GM12878 (cell line): Measurements from ENCODE around the gene CEP131. TPM values are rescaled to one million over a fixed set of nuclear protein-coding genes. Genes with fewer than 3 reads are reported as not detected.

Experiments
- ATAC-seq: fragments of 200-7000 bp; cut with Tn5 transposase; 3 replicates; pipeline ENCODE4 v1.9.1; 2020; ENCODE audit warnings: mild to moderate bottlenecking, moderate library complexity
- BruUV-seq: library from RNA; stranded (reverse); fragments of 400-500 nt; replicated peaks from 2 replicates; lab custom pipeline; 2021; lab: Mats Ljungman, UMichigan
- CTCF ChIA-PET: fragments of 300-600 bp; sonication (Branson Sonifier 250); formaldehyde crosslinking; extraction: SDS; loops from one replicate; lab custom pipeline; 2021; ENCODE audit warnings: inconsistent platforms; lab: Yijun Ruan, JAX
- POLR2A ChIA-PET: fragments of 350-600 bp; formaldehyde crosslinking; extraction: SDS; loops from one replicate; lab custom pipeline; 2021; ENCODE audit warnings: inconsistent platforms; lab: Charles Lee
- RAD21 ChIA-PET: fragments of 300-600 bp; sonication (Branson Sonifier 250); formaldehyde crosslinking; loops from one replicate; lab custom pipeline; 2023; ENCODE audit warnings: antibody characterized with exemption; ENCODE audit not compliant: unreplicated experiment; lab: Charles Lee
- SMC1A ChIA-PET: fragments of 300-600 bp; sonication (Branson Sonifier 250); formaldehyde crosslinking; loops from one replicate; lab custom pipeline; 2023; ENCODE audit not compliant: unreplicated experiment, uncharacterized antibody; lab: Charles Lee
- DNase-seq: peaks from one replicate; pipeline ENCODE4 v3.0.0-alpha.2; 2011; ENCODE audit warnings: low read depth, low spot score
- FAIRE-seq: peaks from 3 replicates; lab custom pipeline; 2011; peaks lifted over from hg19 to GRCh38; lab: Jason Lieb, UNC
- H2AFZ ChIP-seq: 2 replicates; pipeline ENCODE4 v1.6.0; 2011; ENCODE audit warnings: low read depth, low read length, control low read depth; ENCODE audit not compliant: control insufficient read depth
- H3K27ac ChIP-seq: 2 replicates; pipeline ENCODE4 v1.5.1; 2011; ENCODE audit warnings: control low read depth; ENCODE audit not compliant: control insufficient read depth, insufficient read depth
- H3K27me3 ChIP-seq, 2 experiments: replicated peaks in 1 of 2; 2 replicates each; pipeline versions ENCODE4 v1.6.0 to v1.6.1; 2011; ENCODE audit warnings: low read length in 1 of 2; ENCODE audit not compliant: control insufficient read depth in 2 of 2, insufficient read depth in 2 of 2
- H3K36me3 ChIP-seq, 2 experiments: 2 replicates each; pipeline ENCODE4 v1.5.1; 2011; ENCODE audit warnings: low read length in 1 of 2; ENCODE audit not compliant: control insufficient read depth in 2 of 2, insufficient read depth in 2 of 2
- H3K4me1 ChIP-seq: 2 replicates; pipeline ENCODE4 v1.6.1; 2011; ENCODE audit warnings: mild to moderate bottlenecking, low read length, moderate library complexity, mixed read lengths; ENCODE audit not compliant: control insufficient read depth, insufficient read depth
- H3K4me2 ChIP-seq: 2 replicates; pipeline ENCODE4 v1.6.0; 2011; ENCODE audit warnings: control low read depth; ENCODE audit not compliant: control insufficient read depth, insufficient read depth
- H3K4me3 ChIP-seq: fragments of 200-600 bp; sonication (generic); 2 replicates; pipeline ENCODE4 v1.5.1; 2016
- H3K79me2 ChIP-seq: 2 replicates; pipeline ENCODE4 v1.6.0; 2011; ENCODE audit warnings: low read length; ENCODE audit not compliant: control insufficient read depth, insufficient read depth
- H3K9ac ChIP-seq: 2 replicates; pipeline ENCODE4 v1.8.0; 2011; ENCODE audit warnings: low read length, control low read depth, mixed read lengths; ENCODE audit not compliant: control insufficient read depth, insufficient read depth
- H3K9me3 ChIP-seq: replicated peaks from 3 replicates; pipeline ENCODE4 v1.5.1; 2011; ENCODE audit warnings: mild to moderate bottlenecking, low read length; ENCODE audit not compliant: control insufficient read depth, insufficient read depth
- H4K20me1 ChIP-seq: 2 replicates; pipeline ENCODE4 v1.6.0; 2011; ENCODE audit not compliant: control insufficient read depth, insufficient read depth
- ETV6 ChIP-seq, 2 experiments: fragments of 450-650 bp in 1 of 2; IDR thresholded peaks in 1 of 2; conservative IDR thresholded peaks in 1 of 2; 2 replicates each; pipeline ENCODE4 v1.6.1; 2014; ENCODE audit warnings: antibody characterized with exemption in 1 of 2, borderline replicate concordance in 1 of 2, low read depth in 1 of 2, mild to moderate bottlenecking in 1 of 2, moderate library complexity in 1 of 2
- KDM1A ChIP-seq: fragments of 200-600 bp; sonication (generic); IDR thresholded peaks from 2 replicates; pipeline ENCODE4 v1.6.1; 2016; ENCODE audit warnings: borderline replicate concordance
- NRF1 ChIP-seq: conservative IDR thresholded peaks from 2 replicates; pipeline ENCODE4 v1.6.1; 2011; ENCODE audit warnings: mild to moderate bottlenecking, low read depth, low read length, improper control_type of control experiment
- POLR2A ChIP-seq: IDR thresholded peaks from 2 replicates; pipeline ENCODE4 v1.6.1; 2011; ENCODE audit warnings: low read depth, mild to moderate bottlenecking, low read length
- SMC3 ChIP-seq: IDR thresholded peaks from 2 replicates; pipeline ENCODE4 v1.6.1; 2011; ENCODE audit warnings: low read length, improper control_type of control experiment, borderline replicate concordance
- SUZ12 ChIP-seq: fragments of 200-600 bp; sonication (generic); IDR thresholded peaks from one replicate; pipeline ENCODE4 v1.6.1; 2018; ENCODE audit warnings: antibody characterized with exemption, mild to moderate bottlenecking; ENCODE audit not compliant: unreplicated experiment
- ZSCAN29 ChIP-seq: fragments of 450-650 bp; IDR thresholded peaks from 2 replicates; pipeline ENCODE4 v1.6.1; 2017; ENCODE audit warnings: mild to moderate bottlenecking, moderate library complexity
- WGBS: methylation state at CpG from one replicate; pipeline ENCODE4 v1.1.6; 2016; ENCODE audit warnings: low lambda C conversion rate; ENCODE audit not compliant: insufficient replicate concordance, insufficient coverage; ENCODE audit errors: missing lambda C conversion rate; 5-methylcytosine and 5-hydroxymethylcytosine counted together
- in situ Hi-C: fragments of 300-500 bp; cut with MboI; formaldehyde crosslinking; loops from 9 replicates; pipeline ENCODE4 v1.14.3; 2018; ENCODE audit warnings: mixed read lengths
- intact Hi-C: fragments of 100-400 bp; cut with micrococcal nuclease; formaldehyde crosslinking; loops from one replicate; pipeline ENCODE4 v1.14.2; 2022; ENCODE audit not compliant: unreplicated experiment
- polyA plus RNA-seq, 11 experiments: library from polyadenylated mRNA; depleted of rRNA in 4 of 11; unstranded in 6 of 11; stranded (reverse) in 5 of 11; fragments of >200 nt; fragmentation: Nextera tagmentation in 4 of 11; fragmentation: Illumina TruSeq in 1 of 11; extraction: Ambion mirVana in 4 of 11; extraction: Trizol in 1 of 11; gene quantifications; 1 replicate in 1 of 11; 2 replicates in 10 of 11; pipeline versions ENCODE4 v1.2.1 to v1.2.3, GENCODE V29; 2011 to 2016; ENCODE audit warnings: inconsistent platforms in 2 of 11, missing spikeins in 2 of 11, low read depth in 1 of 11
- total RNA-seq, 4 experiments: library from RNA; depleted of rRNA in 3 of 4; stranded (reverse); fragments of >200 nt in 3 of 4; fragmentation: Illumina TruSeq in 1 of 4; extraction: Trizol in 1 of 4; gene quantifications; 2 replicates each; pipeline versions ENCODE4 v1.2.1 to v1.2.3, GENCODE V29; 2013 to 2021
- TF ChIP-seq, protein P1 (sequence below): IDR thresholded peaks from 2 replicates; pipeline ENCODE4 v1.6.1; 2012; ENCODE audit warnings: low read depth, low read length, improper control_type of control experiment
- TF ChIP-seq, protein P2 (sequence below): fragments of 450-650 bp; IDR thresholded peaks from 2 replicates; pipeline ENCODE4 v1.6.1; 2014; ENCODE audit warnings: mild to moderate bottlenecking

Gene CEP131
- total and polyA plus RNA-seq, 10 of the 15 experiments (the other 5 are each of a cell fraction or from before 2014, with no cell fraction given): 0.05 to 17.3 (median 6.7) TPM

DNA sequence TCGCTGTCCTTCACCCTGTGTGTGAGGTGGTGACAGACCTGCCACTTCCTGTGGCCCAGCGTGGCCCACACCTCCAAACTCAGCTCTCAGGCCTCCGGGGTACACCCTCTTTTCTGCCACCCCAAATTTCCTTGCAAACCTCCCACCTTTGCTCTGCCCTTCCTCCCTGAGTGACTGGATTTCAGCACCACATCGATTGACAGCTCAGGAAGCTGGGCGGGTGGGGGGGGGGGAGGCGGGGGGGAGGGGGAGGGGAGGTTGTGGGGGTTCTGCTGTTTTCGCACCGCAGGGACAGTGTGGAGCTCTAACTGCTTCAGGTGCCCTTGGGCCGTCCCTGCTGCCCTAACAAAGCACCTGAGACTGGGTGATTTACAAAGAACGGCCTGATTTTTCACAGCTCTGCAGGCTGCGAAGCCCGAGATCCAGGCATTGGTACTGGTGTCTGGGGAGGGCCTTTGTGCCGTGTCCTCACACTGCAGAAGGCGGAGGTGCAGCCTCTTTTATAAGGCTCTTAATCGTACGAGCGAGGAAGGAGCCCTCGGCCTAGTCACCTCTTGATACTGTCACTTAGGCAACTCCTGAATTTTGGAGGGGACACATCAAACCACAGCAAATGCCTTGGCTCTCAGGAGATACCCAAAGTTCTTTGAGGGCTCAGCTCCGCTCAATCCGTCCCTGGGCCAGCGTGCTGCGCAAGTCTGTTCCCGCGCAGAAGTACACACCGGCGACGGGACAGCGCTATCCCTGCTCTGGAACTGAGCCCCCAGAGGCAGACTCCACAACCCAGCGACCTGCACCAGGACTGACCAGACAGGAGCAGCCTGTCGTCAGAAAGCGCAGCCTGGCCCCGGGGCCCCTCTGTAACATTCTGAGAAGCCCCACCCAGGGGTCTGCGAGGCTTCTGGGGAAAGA is 19.9 kb upstream of the CEP131 start:
- POLR2A ChIA-PET: no interaction called here
- intact Hi-C loops: no loop called here

More for the DNA sequence above, 19.9 kb upstream of the CEP131 start:
- CTCF ChIA-PET: interaction anchor here (1.2 to 1.3 kb wide), 2 partner anchors 99 to 100 kb away, joined by 3 to 6 read pairs; no protein-coding TSS in a partner anchor
- peaks cover 36% of the 10 kb centered on the region for H3K79me2 ChIP-seq
- H3K4me1 ChIP-seq: peaks cover 28% of the 10 kb centered on the region
- SMC1A ChIA-PET: interaction anchor here (0.9 to 1.7 kb wide), 2 partner anchors 14 to 99 kb away, joined by 4 to 5 read pairs; no protein-coding TSS in a partner anchor
- H3K4me3 ChIP-seq: no peak overlapping the region
- in situ Hi-C loops: loop anchor here (5.0 to 25.0 kb wide), 2 partner anchors 95 to 230 kb away; no protein-coding TSS in a partner anchor
- H3K27ac ChIP-seq: no peak overlapping the region
- no peak overlapping the region for H3K9ac ChIP-seq
- RAD21 ChIA-PET: interaction anchor here (1.3 kb wide), 2 partner anchors 100 to 242 kb away, joined by 3 read pairs; no protein-coding TSS in a partner anchor
- H3K36me3 ChIP-seq: peaks cover 0 to 2% of the 10 kb centered on the region in 2 experiments; a peak in 2 of 4 replicates
- WGBS: 82% methylated on average over 30 of the region's 33 CpGs
- no TSS peak for BruUV-seq
- ATAC-seq (no peak), FAIRE-seq (no peak), DNase-seq (no peak)
- H2AFZ ChIP-seq: no peak overlapping the region
- TF ChIP-seq ZSCAN29 (no peak), ETV6 (conservative IDR thresholded peaks at IDR 0.05 in 1 of 2, IDR thresholded peaks at IDR 0.05 in 1 of 2; ENCODE audit: borderline replicate concordance in 1 of 2, low read depth in 1 of 2) (no peak), NRF1 (no peak), KDM1A (no peak), SMC3 (no peak), SUZ12 (no peak), POLR2A (0 out of 2 replicates have a peak, but pooled peaks have one; percentile 8)
- TF ChIP-seq, protein P1, sequence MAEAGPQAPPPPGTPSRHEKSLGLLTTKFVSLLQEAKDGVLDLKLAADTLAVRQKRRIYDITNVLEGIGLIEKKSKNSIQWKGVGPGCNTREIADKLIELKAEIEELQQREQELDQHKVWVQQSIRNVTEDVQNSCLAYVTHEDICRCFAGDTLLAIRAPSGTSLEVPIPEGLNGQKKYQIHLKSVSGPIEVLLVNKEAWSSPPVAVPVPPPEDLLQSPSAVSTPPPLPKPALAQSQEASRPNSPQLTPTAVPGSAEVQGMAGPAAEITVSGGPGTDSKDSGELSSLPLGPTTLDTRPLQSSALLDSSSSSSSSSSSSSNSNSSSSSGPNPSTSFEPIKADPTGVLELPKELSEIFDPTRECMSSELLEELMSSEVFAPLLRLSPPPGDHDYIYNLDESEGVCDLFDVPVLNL: no peak
- TF ChIP-seq, protein P2, sequence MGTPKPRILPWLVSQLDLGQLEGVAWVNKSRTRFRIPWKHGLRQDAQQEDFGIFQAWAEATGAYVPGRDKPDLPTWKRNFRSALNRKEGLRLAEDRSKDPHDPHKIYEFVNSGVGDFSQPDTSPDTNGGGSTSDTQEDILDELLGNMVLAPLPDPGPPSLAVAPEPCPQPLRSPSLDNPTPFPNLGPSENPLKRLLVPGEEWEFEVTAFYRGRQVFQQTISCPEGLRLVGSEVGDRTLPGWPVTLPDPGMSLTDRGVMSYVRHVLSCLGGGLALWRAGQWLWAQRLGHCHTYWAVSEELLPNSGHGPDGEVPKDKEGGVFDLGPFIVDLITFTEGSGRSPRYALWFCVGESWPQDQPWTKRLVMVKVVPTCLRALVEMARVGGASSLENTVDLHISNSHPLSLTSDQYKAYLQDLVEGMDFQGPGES: no peak
- no peak overlapping the region for H3K4me2 ChIP-seq
- no peaks in the 10 kb centered on the region for H4K20me1 ChIP-seq
- H3K9me3 ChIP-seq: no peaks in the 10 kb centered on the region
- no peaks in the 10 kb centered on the region for H3K27me3 ChIP-seq
